Heart left ventricle (tissue), 13 donors: ENCODE results near the gene OR52E4.

Experiments used
- POLR2A ChIP-seq, 2 donors: fragments of 450-650 bp; IDR thresholded peaks; one replicate each; pipeline ENCODE4 v1.6.1; 2017; ENCODE audit warnings: antibody characterized with exemption in 2 of 2, mild to moderate bottlenecking in 2 of 2, moderate library complexity in 2 of 2
- TF ChIP-seq, protein P1 (sequence below), 12 donors: fragments of 200-600 bp; sonication (generic) in 4 of 12; IDR thresholded peaks; one replicate each; pipeline versions ENCODE4 v1.5.0 to v1.8.0; 2018 to 2022; ENCODE audit warnings: antibody characterized with exemption in 12 of 12, mild to moderate bottlenecking in 5 of 12
- donor health status: ischemic (EF 13 %, LVEDD 7.1; RV severe dilation, severe dysfunction).
- donor health status: DM: no; HTN: yes; CAD: no.
- donor health status: DM: no; HTN: no; CAD: no.
- donor health status: ischemic (EF 25% LVEDD 6.9; RV normal size, moderate dysfunction).
- donor health status: ischemic (EF 25% LVEDD 5.7; RV mildly dilated, moderate dysfunction).
- donor health status: ischemic (EF 35%, LVEDD 5.7; RV mildly dilated, moderate dysfunction).
- donor health status: nonischemic (EF 11% LVEDD 7.7; RV severe dilation, severe dysfunction).
- donor health status: DM: yes; HTN: yes; CAD: no.
- donor health status: PGD.
- donor health status: ischemic (EF 29% LVEDD 5.4; RV normal size, mild dysfunction).
- donor health status: nonischemic (EF 23%, LVEDD 6.1; RV moderate dilation, normal function).

DNA sequence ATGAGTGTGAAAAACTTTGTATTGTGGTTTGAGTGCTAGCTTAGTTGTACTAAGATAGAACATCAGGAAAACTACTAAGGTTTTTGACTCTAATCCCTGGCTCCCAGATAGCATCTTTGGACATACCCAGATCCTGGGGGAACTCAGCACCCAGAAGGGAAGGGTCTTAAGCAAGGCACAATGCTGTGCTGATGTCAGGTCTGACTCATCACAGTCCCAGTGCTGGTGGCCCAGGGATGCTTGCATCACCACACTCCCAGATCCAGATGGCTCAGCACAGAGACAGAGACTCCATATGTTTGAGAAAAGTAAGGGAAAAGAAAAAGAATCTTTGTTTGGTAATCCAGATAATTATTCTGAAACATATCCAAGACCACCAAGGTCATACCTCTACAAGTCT, 43.4 kb downstream of the OR52E4 start:
- TF ChIP-seq, protein P1, sequence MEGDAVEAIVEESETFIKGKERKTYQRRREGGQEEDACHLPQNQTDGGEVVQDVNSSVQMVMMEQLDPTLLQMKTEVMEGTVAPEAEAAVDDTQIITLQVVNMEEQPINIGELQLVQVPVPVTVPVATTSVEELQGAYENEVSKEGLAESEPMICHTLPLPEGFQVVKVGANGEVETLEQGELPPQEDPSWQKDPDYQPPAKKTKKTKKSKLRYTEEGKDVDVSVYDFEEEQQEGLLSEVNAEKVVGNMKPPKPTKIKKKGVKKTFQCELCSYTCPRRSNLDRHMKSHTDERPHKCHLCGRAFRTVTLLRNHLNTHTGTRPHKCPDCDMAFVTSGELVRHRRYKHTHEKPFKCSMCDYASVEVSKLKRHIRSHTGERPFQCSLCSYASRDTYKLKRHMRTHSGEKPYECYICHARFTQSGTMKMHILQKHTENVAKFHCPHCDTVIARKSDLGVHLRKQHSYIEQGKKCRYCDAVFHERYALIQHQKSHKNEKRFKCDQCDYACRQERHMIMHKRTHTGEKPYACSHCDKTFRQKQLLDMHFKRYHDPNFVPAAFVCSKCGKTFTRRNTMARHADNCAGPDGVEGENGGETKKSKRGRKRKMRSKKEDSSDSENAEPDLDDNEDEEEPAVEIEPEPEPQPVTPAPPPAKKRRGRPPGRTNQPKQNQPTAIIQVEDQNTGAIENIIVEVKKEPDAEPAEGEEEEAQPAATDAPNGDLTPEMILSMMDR (IDR thresholded peaks at IDR 0.05) = no peak
- TF ChIP-seq POLR2A (IDR thresholded peaks at IDR 0.05) = no peak
